T-helper 2 cell treated with Interferon-gamma antibody and Interleukin-4, amounts not matched to agents 100 ng/mL and 5 ng/mL, for 36 hours (primary cell): ENCODE measurements around the gene ZNF750. TPM values are rescaled to one million over a fixed set of nuclear protein-coding genes. Genes with fewer than 3 reads are reported as not detected.

Experiments used
- total RNA-seq: library from RNA; stranded (reverse); gene quantifications from 2 replicates; pipeline ENCODE4 v1.2.3, GENCODE V29; 2022

ZNF750 gene
- total RNA-seq, 1 donor from 2014 or later: not detected

Other genes with a start within 250 kb of the ZNF750 start
- gene WDR45B, start 191.6 kb downstream of the ZNF750 start, total RNA-seq: 33.1 and 34.0 TPM in 2 replicates
- gene RAB40B, start 141.3 kb downstream of the ZNF750 start, total RNA-seq: 0.91 and 1.1 TPM in 2 replicates
- gene FN3KRP, start 123.3 kb downstream of the ZNF750 start, total RNA-seq: 38.4 and 41.0 TPM in 2 replicates
- gene FN3K, start 104.4 kb downstream of the ZNF750 start, total RNA-seq: 4.2 and 5.3 TPM in 2 replicates
- gene TBCD, start 88.0 kb downstream of the ZNF750 start, total RNA-seq: 166 and 177 TPM in 2 replicates
- gene METRNL, start 239.6 kb upstream of the ZNF750 start, total RNA-seq: 8.5 and 10.3 TPM in 2 replicates